GM21737 (cell line): Measurements from ENCODE around the gene SAPCD1.
"Not testable (repeated sequence)": the region's sequence is repeated elsewhere in the genome, so short reads cannot be mapped to it uniquely, and the experiment has no call there.

Experiments
- ATAC-seq: cut with Tn5 transposase; IDR thresholded peaks from one replicate; pipeline ENCODE4 v1.9.1; 2021; ENCODE audit warnings: mild to moderate bottlenecking, moderate library complexity; ENCODE audit not compliant: unreplicated experiment

The SAPCD1 gene

DNA sequence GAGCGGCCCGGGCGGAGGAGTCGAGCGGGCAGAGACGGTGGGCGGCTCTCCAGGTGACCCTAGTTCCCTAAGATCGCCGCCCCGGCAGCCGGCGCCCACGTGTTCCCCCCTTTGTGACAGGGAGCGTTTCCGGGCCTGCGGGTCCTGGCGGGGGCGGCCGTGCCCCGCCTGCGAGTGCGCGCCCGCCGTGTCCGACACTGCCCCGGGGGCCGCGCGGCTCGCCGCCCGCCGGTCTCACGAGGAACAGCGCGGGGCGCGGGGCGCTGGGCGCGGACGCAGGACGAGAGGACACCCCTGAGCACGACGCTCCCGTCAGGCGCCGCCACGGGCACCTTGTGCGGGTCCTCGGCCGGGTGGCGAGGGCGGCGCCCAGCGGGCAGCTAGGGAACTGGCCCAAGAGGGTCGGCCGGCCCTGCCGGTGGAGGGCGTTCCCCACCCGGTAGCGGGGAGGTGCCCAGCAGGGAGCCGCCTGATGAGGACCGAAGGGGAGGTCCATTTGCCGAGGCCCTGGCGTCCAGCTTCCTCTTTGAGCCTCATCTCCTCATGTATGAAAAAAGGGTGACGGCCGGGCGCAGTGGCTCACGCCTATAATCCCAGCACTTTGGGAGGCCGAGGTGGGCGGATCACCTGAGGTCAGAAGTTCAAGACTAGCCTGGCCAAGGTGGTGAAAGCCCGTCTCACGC is 33.3 kb downstream of the SAPCD1 start, which contains the start of gene VARS1:
Gene VARS1, minus strand, starts transcription at position 137 of the 683 bp plus-strand sequence. CDS start 535 bp downstream, outside the sequence.
- peak; percentile 81 for ATAC-seq

DNA sequence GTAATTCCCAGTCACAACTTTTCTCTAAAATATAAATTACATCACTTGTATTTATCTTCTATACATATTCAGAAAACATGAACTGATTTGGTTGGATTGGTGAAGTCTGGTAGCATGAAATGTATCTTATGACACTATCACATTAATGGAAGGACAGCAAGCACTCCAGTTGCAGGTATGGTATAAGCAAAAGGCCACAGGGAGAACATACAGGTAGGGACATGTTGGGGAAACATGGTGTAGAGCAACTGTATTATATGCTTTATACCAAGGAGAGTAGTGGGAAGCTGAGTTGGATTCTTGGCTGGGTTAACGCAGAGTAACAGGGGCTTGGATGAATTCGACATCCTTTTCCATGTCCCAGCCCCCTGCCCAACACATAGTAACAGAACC is 34.5 kb downstream of the SAPCD1 start:
- ATAC-seq: no peak

DNA sequence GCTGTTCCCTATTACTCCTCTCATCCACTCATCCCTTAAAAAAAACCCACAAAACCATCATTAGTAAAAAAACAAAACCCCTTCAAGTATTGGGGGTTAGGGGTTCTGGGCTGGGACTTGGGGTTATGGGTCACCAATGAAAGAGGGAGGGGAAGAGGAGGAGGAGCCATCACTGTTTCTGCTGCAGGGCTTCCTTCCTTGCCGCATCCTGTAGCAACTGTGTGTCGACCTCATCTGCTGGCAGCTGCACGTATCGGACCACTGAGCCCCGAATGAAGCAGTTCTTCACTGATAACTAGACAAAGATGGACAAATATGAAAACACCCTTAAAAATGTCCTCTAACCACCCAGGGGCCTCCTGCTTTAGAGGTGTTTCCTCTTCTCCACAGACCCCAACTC is 35.1 kb downstream of the SAPCD1 start:
- no peak for ATAC-seq

DNA sequence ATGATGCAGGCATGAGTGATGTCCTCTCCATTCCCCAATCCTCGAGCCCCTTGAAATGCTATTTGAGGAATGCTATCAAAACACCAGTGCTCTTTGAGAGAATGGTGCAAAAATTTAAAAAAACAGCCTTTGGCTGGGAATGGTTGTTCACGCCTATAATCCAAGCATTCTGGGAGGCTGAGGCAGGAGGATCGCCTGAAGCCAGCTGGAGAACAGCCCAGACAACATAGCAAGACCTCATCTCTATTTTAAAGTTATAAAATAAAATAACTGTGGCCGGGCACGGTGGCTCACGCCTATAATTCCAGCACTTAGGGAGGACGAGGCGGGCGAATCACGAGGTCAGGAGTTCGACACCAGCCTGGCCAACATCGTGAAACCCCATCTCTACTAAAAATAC is 37.3 kb downstream of the SAPCD1 start:
- no peak for ATAC-seq

DNA sequence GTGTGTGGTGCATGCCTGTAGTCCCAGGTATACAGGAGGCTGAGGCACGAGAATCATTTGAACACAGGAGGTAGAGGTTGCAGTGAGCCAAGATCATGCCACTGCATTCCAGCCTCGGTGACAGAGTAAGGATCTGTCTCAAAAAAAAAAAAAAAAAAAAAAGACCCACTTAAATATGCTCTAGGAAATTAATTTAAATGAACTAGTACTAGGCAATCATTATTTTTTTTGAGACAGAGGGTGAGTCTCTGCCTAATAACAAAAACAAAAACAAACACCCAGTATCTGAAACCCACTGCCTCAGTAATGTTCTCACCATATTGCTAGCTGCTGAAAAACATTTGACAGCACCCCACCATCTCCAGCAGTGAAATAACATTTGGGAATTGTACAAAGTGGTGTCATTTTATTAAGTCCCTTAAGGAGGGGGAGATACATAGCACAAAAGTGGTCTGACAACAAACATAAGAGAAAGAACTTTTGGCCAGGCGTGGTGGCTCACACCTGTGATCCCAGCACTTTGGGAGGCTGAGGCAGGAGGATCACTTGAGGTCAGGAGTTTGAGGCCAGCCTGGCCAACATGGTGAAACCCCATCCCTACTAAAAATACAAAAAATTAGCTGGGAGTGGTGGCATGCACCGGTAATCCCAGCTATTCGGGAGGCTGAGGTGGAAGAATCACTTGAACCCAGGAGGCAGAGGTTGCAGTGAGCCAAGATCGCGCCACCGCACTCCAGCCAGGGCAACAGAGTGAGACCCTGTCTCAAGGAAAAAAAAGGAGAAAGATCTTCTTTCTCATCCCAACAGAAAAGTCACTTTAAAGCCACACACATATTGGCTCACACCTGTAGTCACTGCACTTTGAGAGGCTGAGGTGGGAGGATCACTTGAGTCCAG is 38.8 kb downstream of the SAPCD1 start:
- not testable (repeated sequence) for ATAC-seq

DNA sequence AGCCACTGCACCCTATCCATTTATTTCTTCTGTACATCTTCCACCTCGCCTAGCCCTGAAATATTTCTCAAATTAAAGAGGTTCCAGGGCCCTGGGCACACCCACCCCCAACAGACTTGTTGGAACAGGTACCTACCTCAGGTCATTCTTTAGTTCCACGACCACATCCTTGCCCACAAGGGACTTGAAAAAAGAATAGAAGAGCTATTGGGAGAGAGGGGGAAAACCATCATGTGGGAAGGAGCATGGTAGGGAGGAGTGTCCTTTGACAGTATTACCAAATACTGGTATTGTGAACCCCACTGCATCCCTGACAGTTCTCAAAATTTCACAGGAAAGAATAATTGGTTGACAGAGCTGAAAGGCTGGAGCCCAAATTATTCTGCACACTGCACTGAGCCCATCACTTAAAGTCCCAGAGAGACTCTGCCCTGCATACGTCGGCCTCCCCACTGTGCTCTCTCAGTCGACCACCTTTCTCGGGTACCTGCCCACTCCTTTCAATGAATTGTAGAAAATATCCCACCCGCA is 43.5 kb downstream of the SAPCD1 start:
- peak; percentile 6 for ATAC-seq

DNA sequence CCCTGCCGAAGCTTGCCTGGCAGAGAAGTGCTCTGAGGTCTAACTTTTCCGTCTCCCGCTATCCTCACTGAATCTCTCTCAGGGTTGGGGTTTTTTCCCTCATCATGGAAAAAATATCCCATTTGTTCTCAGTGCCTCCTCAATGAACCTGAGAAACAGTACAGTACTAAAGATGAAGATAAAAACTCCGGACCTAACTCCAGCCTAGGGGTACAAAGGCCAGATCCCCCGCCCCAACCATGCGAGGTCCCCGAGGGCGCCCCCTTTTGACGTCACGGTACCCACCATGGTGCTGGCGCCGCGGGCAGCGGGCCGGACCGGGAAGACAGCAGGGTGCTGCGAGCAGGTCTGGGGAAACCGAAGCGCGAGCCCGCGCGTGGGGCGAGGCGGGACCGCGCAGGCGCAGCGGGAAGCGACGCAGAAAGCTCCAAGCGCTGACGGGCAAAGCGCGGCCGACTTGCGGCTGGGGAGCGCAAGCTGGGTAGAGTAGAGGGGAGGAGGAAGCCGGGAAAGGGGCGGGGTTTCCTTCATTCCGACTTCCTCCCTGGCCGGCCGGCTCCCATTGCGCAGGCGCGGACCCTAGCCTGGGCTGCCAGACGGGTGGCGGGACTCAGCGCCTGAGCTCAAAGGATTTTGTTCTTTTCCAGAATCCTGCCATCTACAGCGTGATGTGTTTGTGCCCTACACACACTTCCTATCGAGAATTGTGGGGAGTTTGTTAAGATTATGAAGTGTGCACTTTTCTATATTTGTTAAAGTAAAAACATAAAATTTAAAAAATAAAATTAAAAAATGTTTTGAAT is 44.2 kb downstream of the SAPCD1 start, which contains the start of gene LSM2:
Gene LSM2, minus strand, starts transcription at position 497 of the 803 bp plus-strand sequence. Its CDS starts 209 bp downstream, at position 288.
- peak; percentile 80 for ATAC-seq

DNA sequence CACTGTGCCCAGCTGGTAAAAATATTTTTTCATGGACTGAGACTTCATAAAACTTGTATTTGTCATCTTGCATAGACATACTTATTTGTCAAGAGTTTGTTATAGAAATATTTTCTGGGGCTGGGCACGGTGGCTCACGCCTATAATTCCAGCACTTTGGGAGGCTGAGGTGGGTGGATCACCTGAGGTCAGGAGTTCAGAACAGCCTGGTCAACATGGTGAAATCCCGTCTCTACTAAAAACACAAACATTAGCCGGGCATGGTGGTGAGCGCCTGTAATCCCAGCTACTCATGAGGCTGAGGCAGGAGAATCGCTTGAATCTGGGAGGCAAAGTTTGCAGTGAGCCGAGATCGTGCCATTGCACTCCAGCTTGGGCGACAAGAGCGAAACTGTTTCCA is 46.1 kb downstream of the SAPCD1 start:
- not testable (repeated sequence) for ATAC-seq

DNA sequence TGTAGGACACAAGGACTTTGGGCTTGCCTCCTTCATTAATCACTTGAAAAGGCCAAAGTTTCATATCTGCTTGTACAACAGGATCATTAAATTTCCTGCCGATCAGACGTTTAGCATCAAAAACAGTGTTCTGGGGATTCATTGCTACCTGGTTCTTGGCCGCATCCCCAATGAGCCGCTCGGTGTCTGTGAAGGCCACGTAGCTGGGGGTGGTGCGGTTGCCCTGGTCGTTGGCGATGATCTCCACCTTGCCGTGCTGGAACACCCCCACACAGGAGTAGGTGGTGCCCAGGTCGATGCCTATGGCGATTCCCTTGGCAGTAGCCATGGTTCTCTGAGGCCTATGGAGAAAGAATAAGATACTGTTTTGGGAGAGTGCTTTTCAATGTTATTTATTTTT is 49.2 kb downstream of the SAPCD1 start:
- no peak for ATAC-seq

DNA sequence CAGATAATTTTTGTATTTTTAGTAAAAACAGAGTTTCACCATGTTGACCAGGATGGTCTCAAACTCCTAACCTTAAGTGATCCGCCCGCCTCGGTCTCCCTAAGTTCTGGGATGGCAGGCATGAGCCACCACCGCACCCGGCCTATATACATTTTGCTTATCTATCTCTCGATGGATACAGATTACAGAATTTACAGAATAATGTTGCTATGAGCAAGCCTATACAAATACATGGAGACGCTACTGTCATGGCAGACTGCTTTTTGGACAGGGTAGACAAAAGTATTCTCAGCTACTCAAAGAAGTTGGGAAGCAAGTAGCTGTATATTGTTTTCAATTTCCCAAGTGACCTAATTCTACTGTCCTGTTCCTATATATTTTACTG is 51.0 kb downstream of the SAPCD1 start:
- ATAC-seq: no peak
